CD8-positive, alpha-beta memory T cell (primary cell): ENCODE results near the gene KCNMA1. TPM values are rescaled to one million over a fixed set of nuclear protein-coding genes. Genes with fewer than 3 reads are reported as not detected.

Source experiments
- CTCF ChIA-PET: fragments of 350-600 bp; sonication (Branson Sonifier 250); formaldehyde crosslinking; loops from one replicate; lab custom pipeline; 2021; ENCODE audit warnings: antibody characterized with exemption; lab: Charles Lee
- POLR2A ChIA-PET: fragments of 350-600 bp; sonication (Branson Sonifier 250); formaldehyde crosslinking; loops from one replicate; lab custom pipeline; 2021; ENCODE audit warnings: antibody characterized with exemption; lab: Charles Lee
- DNase-seq, 5 donors: peaks; one replicate each; pipeline versions ENCODE4 v3.0.0 to v3.0.0-alpha.2; 2020 to 2022; ENCODE audit warnings: mixed read lengths in 1 of 5
- H3K27ac ChIP-seq: one replicate; pipeline ENCODE4 v1.7.0; 2013; ENCODE audit warnings: low read depth, mild to moderate bottlenecking, low read length, moderate library complexity
- H3K27me3 ChIP-seq: 2 replicates; pipeline ENCODE4 v1.7.0; 2013; ENCODE audit warnings: low read length, mild to moderate bottlenecking; ENCODE audit not compliant: insufficient read depth, poor library complexity, severe bottlenecking
- H3K36me3 ChIP-seq: 2 replicates; pipeline ENCODE4 v1.7.0; 2013; ENCODE audit warnings: mild to moderate bottlenecking, low read length, moderate library complexity; ENCODE audit not compliant: insufficient read depth
- H3K4me1 ChIP-seq: 2 replicates; pipeline ENCODE4 v1.7.0; 2013; ENCODE audit warnings: mild to moderate bottlenecking, low read length, moderate library complexity; ENCODE audit not compliant: insufficient read depth
- H3K4me3 ChIP-seq: 2 replicates; pipeline ENCODE4 v1.7.0; 2013; ENCODE audit warnings: mild to moderate bottlenecking, low read length
- H3K9me3 ChIP-seq: 2 replicates; pipeline ENCODE4 v1.7.0; 2013; ENCODE audit warnings: mild to moderate bottlenecking, low read length
- H3K27ac Mint-ChIP-seq, 8 donors: one replicate each; pipeline ENCODE4 v1.8.0; 2020 to 2021; ENCODE audit warnings: mixed read lengths in 8 of 8, mild to moderate bottlenecking in 6 of 8, inconsistent platforms in 3 of 8, moderate library complexity in 3 of 8
- H3K27me3 Mint-ChIP-seq, 2 donors: one replicate each; pipeline ENCODE4 v1.8.0; 2020 to 2021; ENCODE audit warnings: mixed read lengths in 2 of 2, mild to moderate bottlenecking in 1 of 2, moderate library complexity in 1 of 2
- H3K36me3 Mint-ChIP-seq, 3 donors: one replicate each; pipeline ENCODE4 v1.8.0; 2020 to 2021; ENCODE audit warnings: mixed read lengths in 3 of 3, inconsistent platforms in 1 of 3, mild to moderate bottlenecking in 1 of 3
- H3K4me1 Mint-ChIP-seq, 3 donors: one replicate each; pipeline ENCODE4 v1.8.0; 2020 to 2021; ENCODE audit warnings: mixed read lengths in 3 of 3, inconsistent platforms in 1 of 3, mild to moderate bottlenecking in 1 of 3
- H3K4me3 Mint-ChIP-seq, 7 donors: one replicate each; pipeline ENCODE4 v1.8.0; 2020 to 2021; ENCODE audit warnings: mixed read lengths in 7 of 7, mild to moderate bottlenecking in 6 of 7, moderate library complexity in 4 of 7, inconsistent platforms in 2 of 7
- H3K9me3 Mint-ChIP-seq, 5 donors: one replicate each; pipeline ENCODE4 v1.8.0; 2020 to 2022; ENCODE audit warnings: mixed read lengths in 5 of 5, mild to moderate bottlenecking in 3 of 5, moderate library complexity in 2 of 5, inconsistent platforms in 1 of 5
- polyA plus RNA-seq: library from polyadenylated mRNA; unstranded; fragments of 300-500 nt; fragmentation: Illumina TruSeq; gene quantifications from one replicate; pipeline ENCODE4 v1.2.3, GENCODE V29; 2021
- total RNA-seq, 2 experiments: library from RNA; stranded (reverse); gene quantifications; one replicate each; pipeline ENCODE4 v1.2.3, GENCODE V29; 2021

Gene KCNMA1
- total and polyA plus RNA-seq, 3 experiments from 2014 or later, result 0.20 to 0.31 TPM; not detected in 1

- CTCF ChIA-PET, result no interaction called here
- Histone ChIP-seq H3K27me3 (no peaks in the 10 kb centered on the region), H3K4me1 (no peaks in the 10 kb centered on the region), H3K36me3 (no peaks in the 10 kb centered on the region), H3K9me3 (no peaks in the 10 kb centered on the region), H3K27ac (no peak overlapping the region), H3K4me3 (no peak overlapping the region)
- H3K27ac Mint-ChIP-seq, result no peak overlapping the region
- POLR2A ChIA-PET, result no interaction called here
- H3K9me3 Mint-ChIP-seq, result peaks cover 0 to 9% (median 5%) of the 10 kb centered on the region in 5 donors
- H3K4me3 Mint-ChIP-seq, result no peak overlapping the region
- no peaks in the 10 kb centered on the region for H3K4me1 Mint-ChIP-seq
- no peaks in the 10 kb centered on the region for H3K36me3 Mint-ChIP-seq
- peaks cover 0 to 8% of the 10 kb centered on the region in 2 donors for H3K27me3 Mint-ChIP-seq
- no peak for DNase-seq
These were observed 798.3 kb downstream of the KCNMA1 start for GRCh38 chr10:76839276-76839675.

- Mint-ChIP-seq H3K36me3 (no peaks in the 10 kb centered on the region), H3K4me1 (no peaks in the 10 kb centered on the region), H3K27me3 (no peaks in the 10 kb centered on the region), H3K27ac (no peak overlapping the region), H3K4me3 (no peak overlapping the region), H3K9me3 (peaks cover 5 to 11% (median 7%) of the 10 kb centered on the region in 5 donors)
- Histone ChIP-seq H3K9me3 (no peaks in the 10 kb centered on the region), H3K4me1 (no peaks in the 10 kb centered on the region), H3K36me3 (no peaks in the 10 kb centered on the region), H3K4me3 (no peak overlapping the region), H3K27ac (no peak overlapping the region), H3K27me3 (no peaks in the 10 kb centered on the region)
- CTCF ChIA-PET, result no interaction called here
- POLR2A ChIA-PET, result no interaction called here
- DNase-seq, result no peak
These were observed 807.4 kb downstream of the KCNMA1 start for GRCh38 chr10:76830218-76830617.

GRCh38 chr10:76829724-76830123, 807.9 kb downstream of the KCNMA1 start:
- H3K27ac Mint-ChIP-seq, result no peak overlapping the region
- Histone ChIP-seq H3K27ac (no peak overlapping the region), H3K4me3 (no peak overlapping the region), H3K36me3 (no peaks in the 10 kb centered on the region), H3K27me3 (no peaks in the 10 kb centered on the region), H3K4me1 (no peaks in the 10 kb centered on the region), H3K9me3 (no peaks in the 10 kb centered on the region)
- H3K36me3 Mint-ChIP-seq, result no peaks in the 10 kb centered on the region
- ChIA-PET CTCF (no interaction called here), POLR2A (no interaction called here)
- peaks cover 5 to 10% (median 7%) of the 10 kb centered on the region in 5 donors for H3K9me3 Mint-ChIP-seq
- H3K4me1 Mint-ChIP-seq, result no peaks in the 10 kb centered on the region
- no peak overlapping the region for H3K4me3 Mint-ChIP-seq
- no peaks in the 10 kb centered on the region for H3K27me3 Mint-ChIP-seq
- no peak for DNase-seq
